RPMI8226 (cell line): Measurements from ENCODE around the gene SIRT6.
"Not testable (repeated sequence)": the region's sequence is repeated elsewhere in the genome, so short reads cannot be mapped to it uniquely, and the experiment has no call there.

ENCODE experiments used
- DNase-seq: peaks from one replicate; pipeline ENCODE4 v3.0.0-alpha.2; 2015

Gene SIRT6

GRCh38 chr19:4173479-4174212 is 8.7 kb downstream of the SIRT6 start:
- DNase-seq: no peak

- DNase-seq: peak; percentile 71
Measured at GRCh38 chr19:4172861-4173473, 9.4 kb downstream of the SIRT6 start.

GRCh38 chr19:4171676-4172075 is 10.7 kb downstream of the SIRT6 start:
- DNase-seq: no peak

- DNase-seq: no peak
Measured at GRCh38 chr19:4164262-4164661, 18.1 kb downstream of the SIRT6 start.

GRCh38 chr19:4161415-4162077 is 20.8 kb downstream of the SIRT6 start:
- no peak for DNase-seq

GRCh38 chr19:4157971-4158370 is 24.4 kb downstream of the SIRT6 start:
- DNase-seq: not testable (repeated sequence)

- DNase-seq: no peak
Measured at GRCh38 chr19:4157164-4157563, 25.2 kb downstream of the SIRT6 start.

- DNase-seq: no peak
Measured at GRCh38 chr19:4154571-4155312, 27.6 kb downstream of the SIRT6 start.

- no peak for DNase-seq
Measured at GRCh38 chr19:4152241-4152998, 29.9 kb downstream of the SIRT6 start.

GRCh38 chr19:4151623-4152022 is 30.7 kb downstream of the SIRT6 start:
- no peak for DNase-seq

- DNase-seq: no peak
Measured at GRCh38 chr19:4149518-4150288, 32.7 kb downstream of the SIRT6 start.

GRCh38 chr19:4144666-4145249 is 37.6 kb downstream of the SIRT6 start:
- DNase-seq: no peak

- DNase-seq: not testable (repeated sequence)
Measured at GRCh38 chr19:4142916-4143315, 39.4 kb downstream of the SIRT6 start.

GRCh38 chr19:4140237-4140711 is 42.1 kb downstream of the SIRT6 start:
- peak; percentile 66 for DNase-seq

- DNase-seq: peak; percentile 80
Measured at GRCh38 chr19:4139614-4140236, 42.6 kb downstream of the SIRT6 start.

GRCh38 chr19:4138445-4138844 is 43.9 kb downstream of the SIRT6 start:
- no peak for DNase-seq

- DNase-seq: no peak
Measured at GRCh38 chr19:4136680-4137088, 45.7 kb downstream of the SIRT6 start.

GRCh38 chr19:4135386-4135785 is 47.0 kb downstream of the SIRT6 start:
- not testable (repeated sequence) for DNase-seq

GRCh38 chr19:4134351-4134750 is 48.0 kb downstream of the SIRT6 start:
- DNase-seq: no peak

- DNase-seq: no peak
Measured at GRCh38 chr19:4130744-4131438, 51.5 kb downstream of the SIRT6 start.
